HUES64 (cell line): ENCODE results near the gene MACROH2A1.

Experiments
- H3K27ac ChIP-seq: 2 replicates; pipeline ENCODE4 v1.7.0; 2013; ENCODE audit warnings: low read depth, low read length, inconsistent platforms
- H3K27me3 ChIP-seq: 2 replicates; pipeline ENCODE4 v1.6.1; 2013; ENCODE audit warnings: mild to moderate bottlenecking, low read length; ENCODE audit not compliant: insufficient read depth
- H3K36me3 ChIP-seq: 2 replicates; pipeline ENCODE4 v1.6.1; 2013; ENCODE audit warnings: mild to moderate bottlenecking, low read length; ENCODE audit not compliant: insufficient read depth
- H3K4me1 ChIP-seq: 2 replicates; pipeline ENCODE4 v1.6.1; 2013; ENCODE audit warnings: mild to moderate bottlenecking, low read length, moderate library complexity; ENCODE audit not compliant: insufficient read depth
- H3K4me3 ChIP-seq: 2 replicates; pipeline ENCODE4 v1.5.1; 2013; ENCODE audit warnings: mild to moderate bottlenecking, low read length, moderate library complexity
- H3K9ac ChIP-seq: 2 replicates; pipeline ENCODE4 v1.6.1; 2013; ENCODE audit warnings: mild to moderate bottlenecking, low read depth, low read length
- H3K9me3 ChIP-seq: 2 replicates; pipeline ENCODE4 v1.6.1; 2013; ENCODE audit warnings: low read depth, low read length; ENCODE audit not compliant: insufficient read depth
- WGBS: fragments of 150-250, 120-280 bp; methylation state at CpG from one replicate; pipeline ENCODE4 v1.1.7; 2013; ENCODE audit warnings: missing lambda C conversion rate; 5-methylcytosine and 5-hydroxymethylcytosine counted together

Gene MACROH2A1

DNA sequence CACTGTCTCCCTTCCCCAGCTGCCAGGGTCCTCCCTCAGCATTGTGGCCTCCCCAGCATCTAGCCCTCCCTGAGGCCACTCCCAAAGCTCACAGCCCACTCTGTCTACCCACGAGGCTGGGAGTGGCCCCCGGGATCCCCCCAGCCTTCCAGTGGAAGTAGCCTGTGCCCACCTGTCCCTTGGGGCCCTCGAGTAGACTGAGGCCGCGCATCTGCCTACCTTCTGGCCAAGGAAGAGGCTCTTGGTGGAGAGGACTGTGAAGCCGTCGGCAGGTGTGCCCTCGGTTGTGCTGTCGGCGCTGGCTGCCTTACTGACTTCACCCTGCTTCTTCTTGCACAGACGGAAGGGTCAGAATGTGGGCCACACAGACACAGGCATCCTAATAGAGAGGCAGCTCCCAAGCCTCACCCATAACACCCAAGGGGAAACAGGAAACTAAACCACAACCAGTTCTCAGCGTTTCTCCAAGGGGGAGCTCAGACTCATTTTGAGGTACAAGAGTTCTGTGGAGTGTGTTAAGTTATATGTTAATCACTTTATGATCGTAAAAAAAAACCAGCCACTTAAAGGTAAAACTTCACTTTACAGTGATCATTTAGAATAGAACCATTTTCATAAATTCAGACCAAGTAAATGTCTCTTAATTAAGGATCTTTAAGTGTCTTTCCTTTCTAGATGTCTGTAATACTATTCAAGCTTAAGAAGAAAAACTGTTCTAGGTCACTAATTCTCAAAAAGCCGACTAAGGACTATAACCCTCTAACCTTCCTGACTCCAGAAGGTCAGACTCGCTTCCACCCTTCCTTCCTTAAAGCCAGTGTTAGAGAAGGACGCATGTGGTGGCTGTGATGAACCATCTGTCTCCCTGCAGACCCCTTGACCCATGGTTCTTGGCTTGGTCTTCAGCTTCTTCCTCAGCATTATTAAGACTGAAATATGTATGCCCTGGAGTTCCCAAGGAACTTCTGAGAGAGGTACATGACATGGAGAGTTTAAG is 38.5 kb downstream of the MACROH2A1 start:
- WGBS: 96% methylated on average over 14 of the region's 16 CpGs
- Histone ChIP-seq H3K9ac (no peak overlapping the region), H3K4me1 (no peaks in the 10 kb centered on the region), H3K27me3 (no peaks in the 10 kb centered on the region), H3K4me3 (no peak overlapping the region), H3K27ac (no peak overlapping the region), H3K9me3 (no peaks in the 10 kb centered on the region), H3K36me3 (peaks cover 35% of the 10 kb centered on the region; the same call in 1 of the 2 replicates)

DNA sequence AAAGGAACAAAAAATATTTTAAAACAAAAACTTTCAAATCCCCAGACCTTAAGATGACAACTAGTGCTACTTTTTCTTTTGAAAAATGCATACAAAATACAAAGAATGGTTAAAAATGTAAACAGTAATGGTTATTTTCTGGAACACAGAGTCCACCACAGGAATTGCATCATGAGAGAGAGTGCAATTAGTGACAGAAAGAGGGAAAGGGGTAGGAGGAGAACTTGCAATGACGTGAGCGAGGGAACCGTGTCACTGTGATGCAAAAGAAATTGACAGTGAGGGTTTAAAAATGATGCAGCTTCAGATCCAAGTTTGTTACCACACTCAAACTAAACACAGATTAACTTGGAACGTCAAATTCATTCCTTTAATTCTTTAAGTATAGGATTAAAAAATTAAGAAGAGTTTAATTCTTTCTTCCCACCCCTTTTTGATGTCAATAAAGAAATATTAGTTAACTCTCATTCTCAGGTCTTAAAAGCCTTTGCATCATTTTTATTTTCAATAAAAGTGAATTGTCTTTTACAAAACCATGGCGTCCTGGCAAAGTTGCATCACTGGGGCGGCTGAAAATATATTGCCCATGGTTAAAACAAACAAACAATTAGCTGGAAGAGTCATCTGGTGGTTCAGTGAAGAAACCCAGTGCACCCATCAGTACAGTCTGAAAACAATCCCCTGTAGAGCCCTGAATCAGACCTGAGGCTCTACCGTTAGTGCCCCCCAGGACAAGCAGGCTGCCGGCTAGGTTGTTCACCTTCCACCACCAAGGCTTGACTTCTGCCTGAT is 39.5 kb downstream of the MACROH2A1 start:
- H3K27ac ChIP-seq: no peak overlapping the region
- no peaks in the 10 kb centered on the region for H3K9me3 ChIP-seq
- H3K27me3 ChIP-seq: no peaks in the 10 kb centered on the region
- H3K9ac ChIP-seq: no peak overlapping the region
- H3K36me3 ChIP-seq: peaks cover 30% of the 10 kb centered on the region; the same call in 1 of the 2 replicates
- 93% methylated on average over 7 of the region's 8 CpGs for WGBS
- H3K4me1 ChIP-seq: no peaks in the 10 kb centered on the region
- no peak overlapping the region for H3K4me3 ChIP-seq

DNA sequence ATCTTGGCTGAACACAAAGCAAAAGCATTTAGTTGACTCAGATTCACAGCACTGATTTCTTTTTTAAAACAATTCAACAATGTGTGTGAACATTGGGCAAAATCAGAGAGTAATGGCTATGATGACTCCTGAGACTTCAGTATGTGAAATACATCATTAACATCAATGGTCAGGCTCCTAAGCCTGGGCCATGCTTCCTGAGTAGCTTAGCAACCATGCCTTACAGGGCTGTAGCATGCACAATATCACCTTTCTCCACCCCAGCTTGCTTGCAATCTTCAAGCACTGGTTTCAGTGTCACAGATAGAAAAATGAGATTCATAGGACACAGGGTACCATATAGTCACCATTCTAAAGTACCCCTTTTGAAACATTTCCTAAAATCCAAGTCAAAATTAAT is 41.3 kb downstream of the MACROH2A1 start:
- Histone ChIP-seq H3K9me3 (no peaks in the 10 kb centered on the region), H3K9ac (no peak overlapping the region), H3K36me3 (peaks cover 32% of the 10 kb centered on the region), H3K27me3 (no peaks in the 10 kb centered on the region), H3K27ac (no peak overlapping the region), H3K4me3 (no peak overlapping the region), H3K4me1 (no peaks in the 10 kb centered on the region)

DNA sequence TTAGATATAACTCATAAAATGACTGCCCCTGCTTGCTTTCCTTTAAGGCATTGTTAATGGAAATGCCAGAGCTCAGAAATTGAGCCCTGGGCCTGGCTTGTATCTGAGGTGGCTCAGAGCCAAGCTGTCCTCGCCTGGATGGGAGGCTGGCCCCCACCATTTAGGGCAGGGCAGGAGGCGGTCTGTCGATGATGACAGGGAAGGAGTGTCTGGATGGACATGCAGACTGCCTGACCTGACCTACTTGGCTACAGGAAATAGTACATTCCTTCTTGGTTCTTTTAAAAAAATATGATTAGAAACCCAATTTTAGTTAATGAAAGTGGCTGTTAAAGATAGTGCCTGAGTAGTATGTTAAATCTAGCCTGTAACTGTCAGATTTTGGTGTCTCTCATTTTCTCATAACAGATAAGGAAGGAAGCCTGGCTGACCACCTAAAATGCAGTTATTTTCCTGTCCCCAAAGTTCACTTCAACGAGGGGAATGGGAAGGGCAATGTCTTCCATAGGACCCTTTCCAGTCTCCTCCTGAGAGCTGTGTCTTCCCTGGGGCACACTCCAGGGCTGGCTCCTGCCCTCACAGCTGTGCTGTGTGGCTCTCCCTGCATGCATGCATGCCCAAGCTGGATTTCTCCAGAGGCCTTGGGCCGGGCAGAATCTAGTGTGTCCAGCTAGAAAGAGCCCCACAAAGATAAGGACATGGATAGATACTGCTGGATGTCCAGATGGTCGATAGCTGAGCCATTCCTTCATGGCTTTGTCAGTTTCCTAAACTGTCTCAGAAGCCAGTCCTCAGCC is 42.3 kb downstream of the MACROH2A1 start:
- 95% methylated on average over 6 of the region's 6 CpGs for WGBS
- H3K27ac ChIP-seq: no peak overlapping the region
- no peak overlapping the region for H3K4me3 ChIP-seq
- H3K4me1 ChIP-seq: no peaks in the 10 kb centered on the region
- H3K27me3 ChIP-seq: no peaks in the 10 kb centered on the region
- peaks cover 32% of the 10 kb centered on the region for H3K36me3 ChIP-seq
- no peak overlapping the region for H3K9ac ChIP-seq
- H3K9me3 ChIP-seq: no peaks in the 10 kb centered on the region

DNA sequence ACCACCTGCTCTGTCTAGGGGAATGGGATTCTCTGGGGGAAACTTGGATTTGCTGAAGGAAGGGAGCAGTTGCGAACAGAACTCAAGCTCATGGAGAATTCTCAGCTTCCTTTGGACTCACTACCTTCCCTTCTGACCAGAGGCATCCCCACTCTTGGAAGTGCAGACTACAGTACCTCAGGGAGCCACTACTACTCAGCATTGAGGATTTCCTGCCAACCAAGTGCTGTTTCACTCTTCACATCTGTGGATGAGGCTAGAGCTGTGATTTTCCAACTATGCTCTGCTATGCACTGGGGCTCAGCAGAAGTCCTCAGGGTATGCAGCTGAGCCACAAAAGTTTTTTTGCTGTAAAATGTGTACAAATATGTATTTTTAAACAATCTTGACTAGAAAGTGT is 43.9 kb downstream of the MACROH2A1 start:
- no peaks in the 10 kb centered on the region for H3K4me1 ChIP-seq
- H3K27ac ChIP-seq: no peak overlapping the region
- no peaks in the 10 kb centered on the region for H3K9me3 ChIP-seq
- H3K9ac ChIP-seq: no peak overlapping the region
- no peaks in the 10 kb centered on the region for H3K27me3 ChIP-seq
- 95% methylated on average over 1 of the region's 1 CpG for WGBS
- no peak overlapping the region for H3K4me3 ChIP-seq
- peaks cover 32% of the 10 kb centered on the region for H3K36me3 ChIP-seq

DNA sequence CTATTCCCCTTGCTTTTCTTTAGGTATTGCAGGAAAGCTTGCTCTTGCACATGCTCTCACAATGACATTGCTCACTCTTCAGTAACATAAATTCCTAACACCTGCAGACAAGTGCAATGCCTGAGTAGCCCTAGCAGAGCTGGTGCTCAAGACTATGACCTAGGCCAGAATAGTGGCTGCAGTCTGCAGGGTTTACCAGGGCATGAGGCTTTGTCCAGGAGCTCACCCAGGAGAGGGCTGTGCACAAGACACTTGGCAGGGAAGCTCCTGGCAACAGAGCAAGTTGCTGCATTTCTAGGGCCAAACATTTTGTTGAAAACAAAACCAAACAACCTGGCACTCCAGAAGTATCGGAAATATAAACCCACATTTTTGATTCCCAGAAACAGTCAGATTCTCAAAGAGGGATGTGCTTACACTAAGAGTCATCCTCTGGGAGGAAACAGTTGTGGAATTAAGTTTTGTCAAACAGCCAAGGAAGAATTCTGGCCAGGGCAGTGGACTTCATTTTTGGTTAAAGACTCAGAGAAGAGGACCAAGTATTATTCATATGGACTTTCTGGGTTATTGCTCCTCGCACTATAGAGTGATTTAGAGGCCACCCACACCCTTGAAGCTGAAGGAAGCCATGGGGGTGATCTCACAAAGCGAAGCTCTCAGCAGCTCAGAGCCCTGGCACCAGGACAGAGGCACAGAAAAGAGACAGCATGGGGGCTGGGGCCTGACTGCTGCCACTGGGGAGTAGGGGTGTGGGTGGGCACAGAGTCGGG is 44.9 kb downstream of the MACROH2A1 start:
- peaks cover 41% of the 10 kb centered on the region for H3K36me3 ChIP-seq
- no peak overlapping the region for H3K4me3 ChIP-seq
- H3K9ac ChIP-seq: no peak overlapping the region
- 91% methylated on average over 4 of the region's 4 CpGs for WGBS
- H3K27ac ChIP-seq: no peak overlapping the region
- no peaks in the 10 kb centered on the region for H3K4me1 ChIP-seq
- no peaks in the 10 kb centered on the region for H3K27me3 ChIP-seq
- no peaks in the 10 kb centered on the region for H3K9me3 ChIP-seq

- no peaks in the 10 kb centered on the region for H3K27me3 ChIP-seq
- H3K9me3 ChIP-seq: no peaks in the 10 kb centered on the region
- WGBS: 95% methylated on average over 10 of the region's 10 CpGs
- H3K4me3 ChIP-seq: no peak overlapping the region
- H3K36me3 ChIP-seq: peaks cover 37% of the 10 kb centered on the region
- no peak overlapping the region for H3K27ac ChIP-seq
- no peak overlapping the region for H3K9ac ChIP-seq
- no peaks in the 10 kb centered on the region for H3K4me1 ChIP-seq
Observed at GRCh38 chr5:135350536-135350935, 48.5 kb downstream of the MACROH2A1 start.

- no peaks in the 10 kb centered on the region for H3K4me1 ChIP-seq
- peaks cover 41% of the 10 kb centered on the region for H3K36me3 ChIP-seq
- no peak overlapping the region for H3K27ac ChIP-seq
- no peaks in the 10 kb centered on the region for H3K27me3 ChIP-seq
- no peaks in the 10 kb centered on the region for H3K9me3 ChIP-seq
- H3K9ac ChIP-seq: no peak overlapping the region
- H3K4me3 ChIP-seq: no peak overlapping the region
Observed at GRCh38 chr5:135349886-135350285, 49.1 kb downstream of the MACROH2A1 start.

- Histone ChIP-seq H3K4me3 (no peak overlapping the region), H3K4me1 (no peaks in the 10 kb centered on the region), H3K27ac (no peak overlapping the region), H3K9me3 (no peaks in the 10 kb centered on the region), H3K9ac (no peak overlapping the region), H3K27me3 (no peaks in the 10 kb centered on the region), H3K36me3 (peaks cover 45% of the 10 kb centered on the region)
- WGBS: 94% methylated on average over 1 of the region's 1 CpG
Observed at GRCh38 chr5:135349451-135349850, 49.6 kb downstream of the MACROH2A1 start.

DNA sequence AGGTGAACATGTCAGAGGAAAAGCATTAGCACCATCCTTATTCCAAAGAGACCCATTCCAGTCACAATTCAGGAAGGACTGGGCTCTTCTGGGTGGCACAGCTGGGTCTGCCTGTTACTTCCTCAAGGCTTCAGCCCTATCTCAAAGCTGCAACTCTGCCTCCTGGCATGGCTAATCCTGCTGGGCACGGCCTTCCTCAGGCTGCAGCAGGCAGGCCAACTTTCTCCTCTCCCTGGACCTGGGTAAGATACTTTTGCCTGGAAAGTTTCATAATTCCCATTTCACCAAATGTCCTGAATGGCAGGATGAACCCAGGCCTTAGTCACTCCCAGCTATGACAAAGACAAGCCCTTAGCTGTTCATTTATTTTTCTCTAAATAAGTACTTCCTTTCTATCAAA is 50.1 kb downstream of the MACROH2A1 start:
- Histone ChIP-seq H3K27ac (no peak overlapping the region), H3K4me3 (no peak overlapping the region), H3K27me3 (no peaks in the 10 kb centered on the region), H3K9me3 (no peaks in the 10 kb centered on the region), H3K9ac (no peak overlapping the region), H3K4me1 (no peaks in the 10 kb centered on the region), H3K36me3 (peaks cover 51% of the 10 kb centered on the region)
- 100% methylated on average over 1 of the region's 1 CpG for WGBS
